ENCODE results near the gene MINK1.
"Not testable (repeated sequence)": the region's sequence is repeated elsewhere in the genome, so short reads cannot be mapped to it uniquely, and the experiment has no call there.

Gene MINK1

DNA sequence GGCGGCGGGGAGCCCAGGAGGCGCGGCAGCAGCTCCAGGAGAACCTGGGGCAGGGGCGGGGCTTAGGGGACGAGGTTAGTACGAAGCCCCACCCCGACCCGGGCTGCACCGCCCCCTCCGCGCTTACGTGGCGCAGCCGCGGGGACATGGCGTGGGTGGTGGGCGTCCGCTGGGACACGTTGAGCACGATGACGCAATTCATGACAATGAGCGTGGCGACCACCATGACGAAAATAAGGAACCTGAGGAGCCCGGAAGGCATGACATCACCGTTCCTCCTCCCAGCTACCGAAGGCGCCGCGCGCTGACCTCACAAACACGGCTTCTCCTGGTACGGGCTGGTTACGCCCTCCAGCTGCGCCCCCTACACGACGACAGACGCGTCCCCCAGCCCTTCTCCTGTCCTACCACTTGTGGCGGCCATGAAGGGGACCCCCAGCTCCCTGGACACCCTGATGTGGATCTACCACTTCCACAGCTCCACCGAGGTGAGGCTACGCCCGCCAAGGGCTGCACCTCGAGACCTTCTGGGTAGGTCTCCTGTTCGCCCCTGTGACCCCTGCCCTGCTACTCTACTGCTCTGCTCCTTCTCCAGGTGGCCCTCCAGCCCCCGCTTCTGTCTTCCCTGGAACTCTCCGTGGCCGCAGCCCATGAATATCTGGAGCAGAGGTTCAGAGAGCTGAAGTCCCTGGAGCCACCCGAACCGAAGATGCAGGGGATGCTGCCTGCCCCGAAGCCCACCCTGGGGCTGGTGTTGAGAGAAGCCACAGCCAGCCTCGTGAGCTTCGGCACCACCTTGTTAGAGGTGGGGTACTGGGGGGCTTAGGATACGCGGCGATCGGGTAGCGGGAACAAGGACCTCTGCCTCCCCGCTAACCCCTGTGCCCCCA, 66.4 kb downstream of the MINK1 start, which contains the start of gene C17orf107:
TSS of gene C17orf107 (plus strand) at position 196 of the 890 bp plus-strand sequence. CDS start at position 423, 227 bp downstream.
- peak; percentile 39 to 54 for DNase-seq (ENCODE audit: low read depth in 2 of 2)

GRCh38 chr17:4900231-4901107, 67.3 kb downstream of the MINK1 start:
- no peak for DNase-seq (ENCODE audit: low read depth in 2 of 2)

GRCh38 chr17:4901108-4901647, 68.0 kb downstream of the MINK1 start:
- no peak for DNase-seq (ENCODE audit: low read depth in 2 of 2)

DNA sequence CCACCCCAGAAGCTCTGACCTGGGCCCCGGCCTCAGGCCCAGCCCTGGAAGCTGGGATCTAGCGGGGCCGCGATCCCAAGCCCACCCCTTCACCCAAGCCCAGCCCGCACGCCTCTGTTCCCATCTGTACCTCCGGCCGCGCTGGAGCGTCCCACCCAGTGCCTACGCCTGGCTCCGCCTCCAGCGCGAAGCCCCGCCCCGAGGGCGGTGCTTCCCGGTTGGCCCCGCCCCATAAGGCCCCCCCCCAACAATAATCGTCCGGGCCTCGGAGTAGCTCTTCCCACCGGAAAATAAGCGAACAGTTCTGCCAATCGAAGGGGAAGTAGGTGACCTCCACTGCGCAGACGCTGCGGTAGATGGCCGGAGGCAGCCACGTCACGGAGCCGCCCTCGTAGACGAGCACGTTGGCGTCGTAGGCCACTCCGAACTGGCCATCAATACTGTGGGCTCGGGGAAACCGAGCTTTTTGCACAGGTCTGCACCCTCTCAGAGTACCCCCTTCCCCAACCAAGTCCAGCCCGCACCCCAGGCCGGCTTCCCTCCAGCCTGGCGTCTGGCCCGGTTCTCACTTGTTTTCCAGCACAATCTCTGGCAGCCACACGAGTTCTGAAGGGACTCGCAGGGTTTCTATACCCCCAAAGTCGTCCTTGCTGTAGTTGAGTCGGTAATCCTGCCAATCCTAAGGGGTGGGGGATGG, 68.7 kb downstream of the MINK1 start:
- no peak for DNase-seq (ENCODE audit: low read depth in 2 of 2)

DNA sequence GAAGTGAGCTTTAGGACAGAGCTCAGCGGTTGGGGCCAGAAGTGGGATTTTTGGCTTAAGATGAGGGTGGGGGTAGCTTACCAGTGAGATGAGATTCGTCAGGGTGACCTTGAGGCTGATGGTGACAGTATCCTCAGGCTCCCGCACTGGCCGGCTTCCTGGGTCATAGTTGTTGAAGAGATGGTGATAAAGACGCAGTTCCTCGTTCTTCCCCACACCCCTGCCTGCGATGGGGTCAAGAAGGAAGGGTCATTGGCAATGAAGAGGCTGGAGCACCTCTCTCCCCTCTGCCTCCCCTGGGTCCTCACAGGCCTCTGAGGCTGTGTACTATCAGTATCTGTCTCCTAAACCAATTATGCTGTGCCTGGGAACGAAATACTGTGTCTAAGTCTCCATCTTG, 69.4 kb downstream of the MINK1 start:
- DNase-seq (ENCODE audit: low read depth in 2 of 2): no peak

GRCh38 chr17:4903051-4903818, 70.1 kb downstream of the MINK1 start, which contains the start of gene CHRNE:
TSS of gene CHRNE (minus strand) at chr17:4903098. CDS start at chr17:4903063, 35 bp downstream.
- no peak for DNase-seq (ENCODE audit: low read depth in 2 of 2)

GRCh38 chr17:4906642-4907041, 73.5 kb downstream of the MINK1 start:
- not testable (repeated sequence) for DNase-seq (ENCODE audit: low read depth in 2 of 2)

DNA sequence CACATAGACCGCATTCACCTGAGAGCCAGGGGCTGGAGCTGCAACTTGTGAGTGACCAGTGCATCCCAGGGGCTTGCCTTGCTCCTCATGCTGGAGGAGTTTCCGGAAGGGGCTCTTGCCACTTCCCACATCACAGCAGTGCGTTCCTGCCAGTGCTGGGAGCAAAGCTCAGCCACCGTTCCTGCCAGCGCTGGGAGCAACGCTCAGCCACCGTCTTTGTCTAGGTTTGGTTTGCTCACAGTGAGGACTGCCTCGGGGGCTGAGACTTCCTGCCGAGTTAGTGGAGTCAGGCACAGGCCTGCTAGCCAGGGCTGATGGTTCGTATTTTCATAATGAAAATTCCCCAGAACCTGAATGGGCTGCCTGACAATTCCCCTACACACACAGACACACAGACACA, 75.2 kb downstream of the MINK1 start:
- DNase-seq (ENCODE audit: low read depth in 2 of 2): no peak

DNA sequence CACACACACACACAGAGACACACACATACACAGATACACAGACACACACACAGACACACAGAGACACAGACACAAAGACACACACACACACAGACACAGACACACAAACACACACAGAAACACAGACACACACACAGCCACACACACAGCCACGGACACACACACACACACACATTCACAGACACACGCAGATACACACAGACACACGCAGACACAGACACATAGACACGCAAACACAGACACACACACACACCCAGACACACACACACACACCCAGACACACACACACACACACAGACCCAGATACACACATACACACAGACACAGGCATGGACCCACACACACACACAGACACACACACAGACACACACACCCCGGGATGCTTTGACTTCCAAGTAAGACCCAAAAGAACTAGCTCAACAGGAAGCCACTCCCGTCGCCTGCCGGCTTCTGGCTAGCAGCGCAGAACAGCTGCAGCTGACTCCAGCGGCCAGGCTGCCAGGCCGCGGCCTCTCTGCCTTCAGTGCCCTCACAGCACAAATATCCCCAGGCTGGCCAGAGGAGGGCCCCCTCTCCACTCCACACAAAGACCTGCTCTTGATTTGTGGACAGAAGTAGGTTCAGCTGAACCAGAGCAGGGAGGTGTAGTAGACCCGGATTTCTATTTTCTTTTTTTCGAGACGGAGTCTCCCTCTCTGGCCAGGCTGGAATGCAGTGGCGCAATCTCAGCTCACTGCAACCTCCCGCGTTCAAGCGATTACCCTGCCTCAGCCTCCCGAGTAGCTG, 75.8 kb downstream of the MINK1 start:
- DNase-seq (ENCODE audit: low read depth in 2 of 2): peak; percentile 68 to 69

DNA sequence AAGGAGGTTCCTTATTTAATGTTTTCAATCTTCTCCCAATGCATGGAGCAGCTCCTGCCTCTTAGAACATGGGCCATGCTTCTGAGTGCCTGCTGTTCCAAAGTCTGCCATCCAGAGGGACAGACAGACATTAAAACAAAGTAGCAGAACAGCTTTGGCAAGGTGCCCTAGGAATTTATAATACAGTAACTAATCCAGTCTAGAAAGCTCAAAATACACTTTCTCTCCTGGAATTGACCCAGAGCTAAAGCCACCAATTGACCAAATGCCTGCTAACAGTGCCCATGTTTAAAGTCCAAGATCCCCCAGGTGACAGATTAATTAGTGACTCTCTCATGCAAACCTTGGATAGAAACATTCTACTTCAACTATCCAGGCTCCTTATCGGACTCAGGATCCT, 80.9 kb downstream of the MINK1 start:
- DNase-seq (ENCODE audit: low read depth in 2 of 2): no peak

DNA sequence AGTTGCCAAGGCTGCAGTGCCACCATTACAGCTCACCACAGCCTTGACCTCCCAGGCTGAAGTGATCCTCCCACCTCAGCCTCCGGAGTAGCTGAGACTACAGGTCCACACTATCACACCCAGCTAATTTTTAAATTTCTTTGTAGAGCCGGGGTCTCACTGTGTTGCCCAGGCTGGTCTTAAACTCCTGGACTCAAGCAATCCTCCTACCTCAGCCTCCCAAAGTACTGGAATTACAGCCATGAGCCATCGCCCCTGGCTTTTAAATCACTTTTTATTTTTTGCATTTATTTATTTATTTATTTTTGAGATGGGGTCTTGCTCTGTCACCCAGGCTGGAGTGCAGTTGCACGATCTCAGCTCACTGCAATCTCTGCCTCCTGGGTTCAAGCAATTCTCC, 81.4 kb downstream of the MINK1 start:
- DNase-seq (ENCODE audit: low read depth in 2 of 2): not testable (repeated sequence)

GRCh38 chr17:4919511-4920047, 86.4 kb downstream of the MINK1 start:
- DNase-seq (ENCODE audit: low read depth in 2 of 2): no peak

DNA sequence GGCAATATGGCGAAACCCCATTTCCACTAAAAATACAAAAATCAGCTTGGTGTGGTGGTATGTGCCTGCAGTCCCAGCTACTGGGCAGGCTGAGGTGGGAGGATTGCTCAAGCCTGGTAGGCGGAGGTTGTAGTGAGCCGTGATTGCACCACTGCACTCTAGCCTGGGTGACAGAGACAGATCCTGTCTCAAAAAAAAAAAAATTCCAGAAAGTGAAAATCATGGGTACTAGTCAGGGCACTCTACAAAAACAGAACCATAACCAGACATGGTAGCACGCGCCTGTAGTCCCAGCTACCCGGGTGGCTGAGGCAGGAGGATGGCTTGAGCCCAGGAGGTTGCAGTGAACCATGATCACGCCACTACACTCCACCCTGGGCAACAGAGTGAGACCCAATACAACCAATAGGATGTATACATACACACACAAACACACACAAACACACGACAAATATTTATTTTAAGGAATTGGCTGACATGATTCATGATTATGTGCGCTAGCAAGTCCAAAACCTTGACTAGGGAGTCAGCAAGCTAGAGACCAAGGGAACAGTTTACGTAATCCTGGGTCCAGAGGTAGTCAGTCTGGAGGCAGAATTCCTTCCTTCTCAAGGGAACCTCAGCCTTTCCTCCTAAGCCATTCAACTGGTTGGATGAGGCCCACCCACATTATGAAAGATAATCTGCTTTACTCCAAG, 87.4 kb downstream of the MINK1 start:
- no peak for DNase-seq (ENCODE audit: low read depth in 2 of 2)

DNA sequence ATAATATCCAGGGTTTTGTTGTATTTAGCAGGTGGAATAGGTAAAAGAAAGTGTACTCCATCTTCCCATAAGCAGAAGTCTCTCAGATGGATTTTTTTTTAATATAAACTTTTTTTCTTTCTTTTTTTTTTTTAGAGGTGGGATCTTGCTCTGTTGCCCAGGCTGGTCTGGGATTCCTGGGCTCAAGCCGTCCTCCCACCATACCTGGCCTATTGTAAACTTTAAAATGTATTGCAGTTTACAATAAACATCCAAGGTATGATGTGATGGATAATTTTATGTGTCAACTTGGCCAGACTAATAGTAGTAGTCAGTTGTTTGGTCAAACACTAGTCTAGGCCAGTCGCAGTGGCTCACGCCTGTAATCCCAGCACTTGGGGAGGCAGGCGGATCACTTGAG, 88.2 kb downstream of the MINK1 start:
- no peak for DNase-seq (ENCODE audit: low read depth in 2 of 2)

DNA sequence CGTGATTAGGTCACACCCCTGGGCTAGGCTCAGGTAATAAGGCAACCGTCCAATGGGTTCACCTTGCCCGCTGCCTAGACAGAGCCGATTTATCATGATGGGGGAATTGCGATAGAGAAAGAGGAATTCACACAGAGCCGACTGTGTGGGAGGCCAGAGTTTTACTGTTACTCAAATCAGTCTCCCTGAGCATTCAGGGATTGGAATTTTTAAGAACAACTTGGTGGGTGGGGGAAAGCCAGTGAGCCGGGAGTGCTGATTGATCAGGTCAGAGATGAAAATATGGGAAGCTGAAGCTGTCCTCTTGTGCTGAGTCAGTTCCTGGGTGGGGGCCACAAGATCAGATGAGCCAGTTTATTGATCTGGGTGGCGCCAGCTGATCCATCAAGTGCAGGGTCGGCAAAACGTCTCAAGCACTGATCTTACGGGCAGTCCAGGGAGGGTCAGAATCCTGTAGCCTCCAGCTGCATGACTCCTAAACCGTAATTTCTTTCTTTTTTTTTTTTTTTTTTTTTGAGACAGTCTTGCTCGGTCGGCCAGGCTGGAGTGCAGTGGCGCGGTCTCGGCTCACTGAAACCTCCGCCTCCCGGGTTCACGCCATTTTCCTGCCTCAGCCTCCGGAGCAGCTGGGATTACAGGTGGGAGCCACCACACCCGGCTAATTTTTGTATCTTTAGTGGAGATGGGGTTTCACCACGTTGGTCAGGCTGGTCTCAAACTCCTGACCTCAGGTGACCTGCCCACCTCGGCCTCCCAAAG, 93.6 kb downstream of the MINK1 start:
- not testable (repeated sequence) for DNase-seq (ENCODE audit: low read depth in 2 of 2)

DNA sequence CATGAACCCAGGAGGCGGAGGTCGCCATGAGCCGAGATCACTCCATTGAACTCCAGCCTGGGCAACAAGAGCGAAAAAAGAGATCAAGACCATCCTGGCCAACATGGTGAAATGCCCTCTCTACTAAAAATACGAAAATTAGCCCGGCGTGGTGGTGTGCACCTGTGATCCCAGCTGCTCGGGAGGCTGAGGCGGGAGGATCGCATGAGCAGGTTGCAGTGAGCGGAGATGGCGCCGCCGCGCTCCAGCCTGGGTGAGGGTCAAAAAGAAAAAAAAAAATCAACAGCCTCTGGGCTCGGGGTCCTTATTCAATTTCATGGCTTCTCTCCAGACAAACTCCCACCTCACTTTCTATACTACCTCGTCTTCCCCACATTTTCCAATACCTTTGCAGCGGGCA, 95.7 kb downstream of the MINK1 start:
- DNase-seq (ENCODE audit: low read depth in 2 of 2): no peak

- no peak for DNase-seq (ENCODE audit: low read depth in 2 of 2)
Measured at GRCh38 chr17:4931963-4932362, 98.8 kb downstream of the MINK1 start, which contains the start of gene GP1BA. TSS of gene GP1BA (plus strand) at chr17:4932277. CDS start at chr17:4932605, 328 bp downstream.

GRCh38 chr17:4932756-4933155, 99.6 kb downstream of the MINK1 start:
- no peak for DNase-seq (ENCODE audit: low read depth in 2 of 2)
